CD4-positive, alpha-beta T cell treated with Interleukin-15 for 4 hours (primary cell): ENCODE measurements around the gene FGF1.

Experiments used
- DNase-seq: peaks from one replicate; pipeline ENCODE4 v3.0.0-alpha.2; 2020; ENCODE audit warnings: low spot score

Gene FGF1

GRCh38 chr5:142610176-142611001, 75.5 kb downstream of the FGF1 start:
- no peak for DNase-seq

GRCh38 chr5:142609142-142609541, 76.7 kb downstream of the FGF1 start:
- DNase-seq: no peak

GRCh38 chr5:142608081-142608480, 77.8 kb downstream of the FGF1 start:
- DNase-seq: no peak

- DNase-seq: no peak
Observed at GRCh38 chr5:142605611-142606010, 80.3 kb downstream of the FGF1 start.

GRCh38 chr5:142602720-142603245, 83.1 kb downstream of the FGF1 start:
- no peak for DNase-seq

GRCh38 chr5:142601432-142601831, 84.5 kb downstream of the FGF1 start:
- no peak for DNase-seq

- DNase-seq: no peak
Observed at GRCh38 chr5:142600611-142601358, 85.1 kb downstream of the FGF1 start.

- no peak for DNase-seq
Observed at GRCh38 chr5:142600092-142600491, 85.8 kb downstream of the FGF1 start.

GRCh38 chr5:142598338-142598700, 87.6 kb downstream of the FGF1 start:
- no peak for DNase-seq

- DNase-seq: no peak
Observed at GRCh38 chr5:142597546-142598337, 88.1 kb downstream of the FGF1 start.

- no peak for DNase-seq
Observed at GRCh38 chr5:142597025-142597424, 88.9 kb downstream of the FGF1 start.

GRCh38 chr5:142592365-142592764, 93.5 kb downstream of the FGF1 start:
- no peak for DNase-seq

GRCh38 chr5:142590451-142591231, 95.2 kb downstream of the FGF1 start:
- no peak for DNase-seq

- no peak for DNase-seq
Observed at GRCh38 chr5:142589720-142590119, 96.2 kb downstream of the FGF1 start.

GRCh38 chr5:142587354-142587965, 98.4 kb downstream of the FGF1 start:
- DNase-seq: peak; percentile 18

GRCh38 chr5:142586552-142586951, 99.3 kb downstream of the FGF1 start:
- no peak for DNase-seq

GRCh38 chr5:142585451-142585850, 100.4 kb downstream of the FGF1 start:
- no peak for DNase-seq

GRCh38 chr5:142584891-142585290, 101.0 kb downstream of the FGF1 start:
- no peak for DNase-seq

GRCh38 chr5:142578161-142578830, 107.6 kb downstream of the FGF1 start:
- DNase-seq: no peak

- DNase-seq: no peak
Observed at GRCh38 chr5:142576804-142577203, 109.1 kb downstream of the FGF1 start.

GRCh38 chr5:142576303-142576702, 109.6 kb downstream of the FGF1 start:
- DNase-seq: no peak
